HepG2 (cell line): ENCODE data around the gene BNIP1. TPM values are rescaled to one million over a fixed set of nuclear protein-coding genes. Genes with fewer than 3 reads are reported as not detected.

Source experiments
- ATAC-seq: fragments of 200-7000 bp; cut with Tn5 transposase; 3 replicates; pipeline ENCODE4 v1.9.1; 2020; ENCODE audit warnings: mild to moderate bottlenecking, moderate library complexity
- BruUV-seq: library from RNA; stranded (reverse); fragments of 400-500 nt; replicated peaks from 2 replicates; lab custom pipeline; 2021; lab: Mats Ljungman, UMichigan
- CTCF ChIA-PET: fragments of 300-600 bp; formaldehyde crosslinking; extraction: SDS; loops from one replicate; lab custom pipeline; 2021; ENCODE audit warnings: low total read pairs, inconsistent platforms, low intra/inter-chr PET ratio; lab: Yijun Ruan, JAX
- POLR2A ChIA-PET: fragments of 350-600 bp; sonication (Branson Sonifier 250); formaldehyde crosslinking; loops from one replicate; lab custom pipeline; 2020; ENCODE audit warnings: antibody characterized with exemption, inconsistent platforms; lab: Yijun Ruan, JAX
- DNase-seq: peaks from one replicate; pipeline ENCODE4 v3.0.0-alpha.2; 2015; ENCODE audit warnings: low spot score
- FAIRE-seq: peaks from 3 replicates; lab custom pipeline; 2011; peaks lifted over from hg19 to GRCh38; lab: Jason Lieb, UNC
- H2AFZ ChIP-seq: one replicate; pipeline ENCODE4 v1.6.1; 2011; ENCODE audit warnings: low read length, inconsistent platforms
- H3K27ac ChIP-seq: fragments of 300-600 bp; 3 replicates; pipeline ENCODE4 v1.8.0; 2011; ENCODE audit warnings: mixed run types, mild to moderate bottlenecking, mixed read lengths, low read length, inconsistent platforms; ENCODE audit not compliant: insufficient read depth; ENCODE audit errors: extremely low read length
- H3K27me3 ChIP-seq, 2 experiments: fragments of 200-600 bp in 1 of 2; 2 replicates in 1 of 2; 3 replicates in 1 of 2; pipeline versions ENCODE4 v1.6.0 to v1.8.0; 2011; ENCODE audit warnings: low read length in 2 of 2, mild to moderate bottlenecking in 2 of 2, moderate library complexity in 2 of 2, inconsistent platforms in 1 of 2; ENCODE audit not compliant: insufficient read depth in 2 of 2, control insufficient read depth in 1 of 2
- H3K36me3 ChIP-seq, 2 experiments: fragments of 200-600 bp in 1 of 2; replicated peaks in 1 of 2; 2 replicates in 1 of 2; 3 replicates in 1 of 2; pipeline versions ENCODE4 v1.5.1 to v1.8.0; 2011; ENCODE audit warnings: low read length in 2 of 2, inconsistent platforms in 1 of 2; ENCODE audit not compliant: insufficient read depth in 2 of 2, control insufficient read depth in 1 of 2
- H3K4me1 ChIP-seq: 2 replicates; pipeline ENCODE4 v1.5.1; 2012; ENCODE audit warnings: low read length, inconsistent platforms; ENCODE audit not compliant: insufficient read depth
- H3K4me2 ChIP-seq: 2 replicates; pipeline ENCODE4 v1.6.0; 2011; ENCODE audit warnings: low read depth, low read length, inconsistent platforms
- H3K4me3 ChIP-seq, 3 experiments: fragments of 200-600 bp in 1 of 3; sonication (generic), shearing (Covaris generic) in 1 of 3; replicated peaks in 1 of 3; 2 replicates each; pipeline ENCODE4 v1.5.1; 2011 to 2016; ENCODE audit warnings: low read length in 3 of 3, inconsistent platforms in 2 of 3, low read depth in 2 of 3, mild to moderate bottlenecking in 2 of 3, control low read depth in 1 of 3, mixed read lengths in 1 of 3; ENCODE audit not compliant: insufficient read depth in 1 of 3
- H3K79me2 ChIP-seq: one replicate; pipeline ENCODE4 v1.6.1; 2011; ENCODE audit warnings: low read length, inconsistent platforms; ENCODE audit not compliant: insufficient read depth
- H3K9ac ChIP-seq: 2 replicates; pipeline ENCODE4 v1.6.0; 2011; ENCODE audit warnings: mild to moderate bottlenecking, low read depth, low read length, inconsistent platforms; ENCODE audit not compliant: insufficient read depth
- H3K9me3 ChIP-seq: 2 replicates; pipeline ENCODE4 v1.5.1; 2012; ENCODE audit warnings: mild to moderate bottlenecking, low read length
- H4K20me1 ChIP-seq: 2 replicates; pipeline ENCODE4 v1.6.0; 2011; ENCODE audit warnings: inconsistent platforms, mild to moderate bottlenecking, low read length, moderate library complexity; ENCODE audit not compliant: insufficient read depth
- ATF1 ChIP-seq: IDR thresholded peaks from 2 replicates; pipeline ENCODE4 v1.6.1; 2016; ENCODE audit warnings: mild to moderate bottlenecking, control low read depth
- NFE2L2 ChIP-seq: fragments of 150-350 bp; IDR thresholded peaks from 2 replicates; pipeline ENCODE4 v1.6.1; 2014; ENCODE audit warnings: low read length
- NR2F1 ChIP-seq, 2 experiments: fragments of 450-650 bp in 1 of 2; formaldehyde crosslinking in 1 of 2; IDR thresholded peaks; 2 replicates each; pipeline versions ENCODE4 v1.5.0 to v1.6.1; 2016 to 2020; ENCODE audit warnings: mild to moderate bottlenecking in 1 of 2, missing compliant biosample characterization in 1 of 2, missing genetic modification reagents in 1 of 2, moderate library complexity in 1 of 2
- SPEN ChIP-seq: sonication (generic); formaldehyde crosslinking; IDR thresholded peaks from 2 replicates; pipeline ENCODE4 v1.5.1; 2020; ENCODE audit warnings: low read depth, mild to moderate bottlenecking, missing genetic modification reagents
- TCF7 ChIP-seq: sonication (generic); IDR thresholded peaks from 2 replicates; pipeline ENCODE4 v1.6.1; 2016; ENCODE audit warnings: antibody characterized with exemption, low read depth
- TMF1 ChIP-seq: sonication (generic); formaldehyde crosslinking; IDR thresholded peaks from 2 replicates; pipeline ENCODE4 v1.8.1; 2022; ENCODE audit warnings: low read depth, missing genetic modification reagents
- TRIM24 ChIP-seq: sonication (generic); formaldehyde crosslinking; IDR thresholded peaks from 2 replicates; pipeline ENCODE4 v1.8.0; 2022; ENCODE audit warnings: mild to moderate bottlenecking, missing genetic modification reagents
- ZBTB10 ChIP-seq: sonication (generic); formaldehyde crosslinking; IDR thresholded peaks from 2 replicates; pipeline ENCODE4 v1.4.0; 2020; ENCODE audit warnings: missing genetic modification reagents, borderline replicate concordance
- ZNF33A ChIP-seq: sonication (generic); formaldehyde crosslinking; IDR thresholded peaks from 2 replicates; pipeline ENCODE4 v1.5.1; 2020; ENCODE audit warnings: missing genetic modification reagents, mild to moderate bottlenecking, moderate library complexity, borderline replicate concordance
- ZNF468 ChIP-seq: sonication (generic); formaldehyde crosslinking; IDR thresholded peaks from 2 replicates; pipeline ENCODE4 v1.8.0; 2022; ENCODE audit warnings: mild to moderate bottlenecking, moderate library complexity, missing genetic modification reagents
- ZNF720 ChIP-seq: sonication (generic); formaldehyde crosslinking; IDR thresholded peaks from 2 replicates; pipeline ENCODE4 v1.4.0; 2020; ENCODE audit warnings: missing genetic modification reagents
- ZNF784 ChIP-seq: sonication (generic); formaldehyde crosslinking; IDR thresholded peaks from 2 replicates; pipeline ENCODE4 v1.5.1; 2020; ENCODE audit warnings: missing genetic modification reagents, mild to moderate bottlenecking, borderline replicate concordance
- WGBS: methylation state at CpG from one replicate; pipeline ENCODE4 v1.1.6; 2017; ENCODE audit warnings: low lambda C conversion rate; 5-methylcytosine and 5-hydroxymethylcytosine counted together
- in situ Hi-C: cut with HindIII; loops from 2 replicates; pipeline ENCODE4 v1.10.0; 2017; ENCODE audit warnings: low pct_unique_long_range_greater_than_20kb; ENCODE audit not compliant: extremely low pct_ligation_motif_present
- intact Hi-C: fragments of 100-400 bp; cut with micrococcal nuclease; formaldehyde crosslinking; loops from one replicate; pipeline ENCODE4 v1.10.0; 2022; ENCODE audit not compliant: unreplicated experiment
- polyA plus RNA-seq, 8 experiments: library from polyadenylated mRNA; depleted of rRNA in 3 of 8; stranded (reverse) in 7 of 8; unstranded in 1 of 8; fragments of >200 nt; fragmentation: Illumina TruSeq in 4 of 8; extraction: Trizol in 4 of 8; gene quantifications; 2 replicates each; pipeline versions ENCODE4 v1.2.1 to v1.2.3, GENCODE V29; 2011 to 2016; ENCODE audit warnings: low read depth in 4 of 8, missing spikeins in 1 of 8, mixed read lengths in 1 of 8; ENCODE audit not compliant: insufficient read depth in 1 of 8
- total RNA-seq, 5 experiments: library from RNA; depleted of rRNA; stranded (reverse); fragments of >200 nt; fragmentation: Illumina TruSeq; extraction: Trizol; gene quantifications; 2 replicates each; pipeline ENCODE4 v1.2.3, GENCODE V29; 2016; ENCODE audit warnings: low read depth in 1 of 5

Gene BNIP1
- total and polyA plus RNA-seq, 2 of the 13 experiments (the other 11 are each of a cell fraction or from before 2014, with no cell fraction given): 13.2 to 16.9 TPM

- Histone ChIP-seq H3K79me2 (no peaks in the 10 kb centered on the region), H3K4me3 (peak overlapping the region in 1 of 3 experiments; percentile 19; a peak in 1 of 6 replicates), H4K20me1 (no peaks in the 10 kb centered on the region), H2AFZ (no peak overlapping the region), H3K4me2 (peak overlapping the region; percentile 51), H3K27me3 (no peaks in the 10 kb centered on the region; a peak in 2 of 5 replicates), H3K9ac (no peak overlapping the region), H3K9me3 (no peaks in the 10 kb centered on the region), H3K36me3 (no peaks in the 10 kb centered on the region), H3K27ac (no peak overlapping the region), H3K4me1 (peaks cover 50% of the 10 kb centered on the region)
- TF ChIP-seq SPEN (CRISPR knock-in tag) (no peak), NR2F1 (CRISPR knock-in tag; IDR thresholded peaks at IDR 0.05) (no peak), TRIM24 (CRISPR knock-in tag) (no peak), ZNF468 (no peak), ZNF33A (no peak), ZBTB10 (CRISPR knock-in tag) (no peak), TCF7 (peak; percentile 27; the same call in 1 of the 2 replicates), ZNF784 (CRISPR knock-in tag) (no peak), ZNF720 (CRISPR knock-in tag) (no peak), NFE2L2 (peak; percentile 13; the same call in 1 of the 2 replicates), TMF1 (no peak), ATF1 (CRISPR knock-in tag) (no peak)
- ATAC-seq (no peak; the same call in 2 of the 3 replicates), DNase-seq (peak; percentile 31), FAIRE-seq (no peak)
- ChIA-PET CTCF (no interaction called here), POLR2A (no interaction called here)
- WGBS: 0% methylated on average over 3 of the region's 7 CpGs
- no TSS peak for BruUV-seq
- intact Hi-C loops: no loop called here
- in situ Hi-C loops: no loop called here
Observed at GRCh38 chr5:173192561-173192960, 48.2 kb downstream of the BNIP1 start.
